HEK293 (cell line): ENCODE data around the gene LZTFL1.

Experiments
- CTCF ChIA-PET: fragments of 350-600 bp; formaldehyde crosslinking; extraction: SDS; loops from one replicate; lab custom pipeline; 2021; ENCODE audit warnings: antibody characterized with exemption; lab: Yijun Ruan, JAX
- POLR2A ChIA-PET: fragments of 300-600 bp; formaldehyde crosslinking; extraction: SDS; loops from one replicate; lab custom pipeline; 2020; ENCODE audit warnings: antibody characterized with exemption, inconsistent platforms; lab: Yijun Ruan, JAX
- H3K27ac ChIP-seq: fragments of 200-500 bp; sonication (Bioruptor generic); 2 replicates; pipeline ENCODE4 v1.5.1; 2014; ENCODE audit warnings: low read depth, low read length, control low read depth, inconsistent platforms; ENCODE audit errors: extremely low read depth
- H3K36me3 ChIP-seq, 2 experiments: fragments of 200-500 bp in 1 of 2; sonication (Bioruptor generic) in 1 of 2; 1 replicate in 1 of 2; 2 replicates in 1 of 2; pipeline ENCODE4 v1.5.1; 2014 to 2017; ENCODE audit warnings: inconsistent platforms in 2 of 2, low read length in 2 of 2; ENCODE audit not compliant: control insufficient read depth in 2 of 2, insufficient read depth in 1 of 2
- H3K4me1 ChIP-seq: fragments of 200-500 bp; sonication (Bioruptor generic); 2 replicates; pipeline ENCODE4 v1.5.1; 2014; ENCODE audit warnings: mild to moderate bottlenecking, low read length, inconsistent platforms; ENCODE audit not compliant: control insufficient read depth, insufficient read depth
- H3K4me3 ChIP-seq: 2 replicates; pipeline ENCODE4 v1.5.1; 2011; ENCODE audit warnings: low read depth, mild to moderate bottlenecking, control low read depth, low read length, moderate library complexity
- H3K9me3 ChIP-seq: fragments of 200-500 bp; sonication (Bioruptor generic); 2 replicates; pipeline ENCODE4 v1.5.1; 2014; ENCODE audit warnings: low read depth, low read length, inconsistent platforms; ENCODE audit not compliant: control insufficient read depth, insufficient read depth
- PRDM4 ChIP-seq: fragments of 450-650 bp; formaldehyde crosslinking; IDR thresholded peaks from 2 replicates; pipeline ENCODE4 v1.5.1; 2017; ENCODE audit warnings: missing biosample characterization, missing genetic modification characterization
- SCRT2 ChIP-seq: fragments of 450-650 bp; formaldehyde crosslinking; IDR thresholded peaks from 2 replicates; pipeline ENCODE4 v1.5.1; 2016; ENCODE audit warnings: missing biosample characterization, missing genetic modification characterization
- TCF7L2 ChIP-seq: IDR thresholded peaks from 2 replicates; pipeline ENCODE4 v1.6.1; 2011; ENCODE audit warnings: low read depth, mild to moderate bottlenecking, inconsistent platforms, low read length, moderate library complexity, borderline replicate concordance
- ZBTB20 ChIP-seq: fragments of 450-650 bp; formaldehyde crosslinking; IDR thresholded peaks from 2 replicates; pipeline ENCODE4 v1.5.1; 2016; ENCODE audit warnings: missing biosample characterization, missing genetic modification characterization
- ZFP41 ChIP-seq: fragments of 450-650 bp; formaldehyde crosslinking; IDR thresholded peaks from 2 replicates; pipeline ENCODE4 v1.5.1; 2016; ENCODE audit warnings: missing biosample characterization, missing genetic modification characterization, borderline replicate concordance
- ZNF157 ChIP-seq: fragments of 450-650 bp; formaldehyde crosslinking; IDR thresholded peaks from 2 replicates; pipeline ENCODE4 v1.5.1; 2016; ENCODE audit warnings: missing biosample characterization, missing genetic modification characterization
- ZNF404 ChIP-seq: fragments of 450-650 bp; formaldehyde crosslinking; IDR thresholded peaks from 2 replicates; pipeline ENCODE4 v1.5.1; 2017; ENCODE audit warnings: missing biosample characterization, missing genetic modification characterization
- ZNF513 ChIP-seq: fragments of 450-650 bp; IDR thresholded peaks from 2 replicates; pipeline ENCODE4 v1.5.1; 2018; ENCODE audit warnings: missing biosample characterization, missing genetic modification characterization
- ZNF544 ChIP-seq: fragments of 450-650 bp; formaldehyde crosslinking; IDR thresholded peaks from 2 replicates; pipeline ENCODE4 v1.5.0; 2017; ENCODE audit warnings: missing biosample characterization, missing genetic modification characterization
- ZNF549 ChIP-seq: fragments of 450-650 bp; IDR thresholded peaks from 2 replicates; pipeline ENCODE4 v1.5.1; 2018; ENCODE audit warnings: missing biosample characterization, missing genetic modification characterization, mild to moderate bottlenecking, inconsistent platforms, moderate library complexity
- ZNF561 ChIP-seq: fragments of 450-650 bp; IDR thresholded peaks from 2 replicates; pipeline ENCODE4 v1.5.1; 2018; ENCODE audit warnings: missing biosample characterization, missing genetic modification characterization, borderline replicate concordance
- ZNF623 ChIP-seq: fragments of 450-650 bp; formaldehyde crosslinking; IDR thresholded peaks from 2 replicates; pipeline ENCODE4 v1.5.1; 2016; ENCODE audit warnings: missing biosample characterization, missing genetic modification characterization
- ZNF654 ChIP-seq: fragments of 450-650 bp; formaldehyde crosslinking; IDR thresholded peaks from 2 replicates; pipeline ENCODE4 v1.5.1; 2016; ENCODE audit warnings: low read depth, missing biosample characterization, missing genetic modification characterization
- ZNF792 ChIP-seq: fragments of 450-650 bp; formaldehyde crosslinking; IDR thresholded peaks from 2 replicates; pipeline ENCODE4 v1.5.1; 2016; ENCODE audit warnings: missing biosample characterization, missing genetic modification characterization
- ZSCAN16 ChIP-seq: fragments of 450-650 bp; formaldehyde crosslinking; IDR thresholded peaks from 2 replicates; pipeline ENCODE4 v1.5.1; 2016; ENCODE audit warnings: missing biosample characterization, missing genetic modification characterization
- TF ChIP-seq, protein P1 (sequence below): fragments of 450-650 bp; formaldehyde crosslinking; IDR thresholded peaks from 2 replicates; pipeline ENCODE4 v1.5.1; 2017; ENCODE audit warnings: missing biosample characterization, missing genetic modification characterization
- TF ChIP-seq, protein P2 (sequence below): fragments of 450-650 bp; formaldehyde crosslinking; IDR thresholded peaks from 2 replicates; pipeline ENCODE4 v1.5.1; 2016; ENCODE audit warnings: missing biosample characterization, missing genetic modification characterization

LZTFL1 gene

DNA sequence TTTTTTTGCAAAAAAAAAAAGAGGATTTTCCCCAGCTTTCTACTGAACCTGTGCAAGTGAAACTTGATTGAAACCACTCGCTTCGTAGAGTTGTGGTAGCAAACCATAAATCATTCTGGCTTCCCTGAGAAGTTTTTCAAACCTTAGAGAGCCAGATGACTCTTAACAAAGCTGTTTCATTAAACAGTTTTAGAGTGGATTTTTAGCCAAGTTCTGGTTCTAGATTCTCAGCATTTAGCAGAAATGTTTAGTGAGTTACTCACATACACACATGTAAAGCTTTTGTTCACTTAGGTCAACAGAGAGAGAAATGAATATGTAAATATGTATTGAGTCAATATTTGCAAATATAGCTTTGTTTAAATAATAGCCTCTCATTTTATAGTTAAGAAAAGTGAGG lies 26.3 kb upstream of the LZTFL1 start:
- ChIA-PET POLR2A (no interaction called here), CTCF (interaction anchor here (0.7 to 1.0 kb wide), 2 partner anchors 19 to 91 kb away, joined by 3 read pairs; no protein-coding TSS in a partner anchor)
- TF ChIP-seq PRDM4 (tag by site-specific recombination) (no peak), ZNF654 (no peak), ZNF549 (tag by site-specific recombination) (no peak), ZFP41 (tag by site-specific recombination) (no peak), ZNF792 (no peak), ZNF513 (no peak), SCRT2 (no peak), ZSCAN16 (no peak), ZBTB20 (tag by site-specific recombination) (no peak), ZNF623 (tag by site-specific recombination) (no peak), TCF7L2 (no peak), ZNF561 (tag by site-specific recombination) (no peak), ZNF544 (tag by site-specific recombination) (no peak)
- TF ChIP-seq, protein P1, sequence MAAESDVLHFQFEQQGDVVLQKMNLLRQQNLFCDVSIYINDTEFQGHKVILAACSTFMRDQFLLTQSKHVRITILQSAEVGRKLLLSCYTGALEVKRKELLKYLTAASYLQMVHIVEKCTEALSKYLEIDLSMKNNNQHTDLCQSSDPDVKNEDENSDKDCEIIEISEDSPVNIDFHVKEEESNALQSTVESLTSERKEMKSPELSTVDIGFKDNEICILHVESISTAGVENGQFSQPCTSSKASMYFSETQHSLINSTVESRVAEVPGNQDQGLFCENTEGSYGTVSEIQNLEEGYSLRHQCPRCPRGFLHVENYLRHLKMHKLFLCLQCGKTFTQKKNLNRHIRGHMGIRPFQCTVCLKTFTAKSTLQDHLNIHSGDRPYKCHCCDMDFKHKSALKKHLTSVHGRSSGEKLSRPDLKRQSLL (tag by site-specific recombination): no peak
- TF ChIP-seq, protein P2, sequence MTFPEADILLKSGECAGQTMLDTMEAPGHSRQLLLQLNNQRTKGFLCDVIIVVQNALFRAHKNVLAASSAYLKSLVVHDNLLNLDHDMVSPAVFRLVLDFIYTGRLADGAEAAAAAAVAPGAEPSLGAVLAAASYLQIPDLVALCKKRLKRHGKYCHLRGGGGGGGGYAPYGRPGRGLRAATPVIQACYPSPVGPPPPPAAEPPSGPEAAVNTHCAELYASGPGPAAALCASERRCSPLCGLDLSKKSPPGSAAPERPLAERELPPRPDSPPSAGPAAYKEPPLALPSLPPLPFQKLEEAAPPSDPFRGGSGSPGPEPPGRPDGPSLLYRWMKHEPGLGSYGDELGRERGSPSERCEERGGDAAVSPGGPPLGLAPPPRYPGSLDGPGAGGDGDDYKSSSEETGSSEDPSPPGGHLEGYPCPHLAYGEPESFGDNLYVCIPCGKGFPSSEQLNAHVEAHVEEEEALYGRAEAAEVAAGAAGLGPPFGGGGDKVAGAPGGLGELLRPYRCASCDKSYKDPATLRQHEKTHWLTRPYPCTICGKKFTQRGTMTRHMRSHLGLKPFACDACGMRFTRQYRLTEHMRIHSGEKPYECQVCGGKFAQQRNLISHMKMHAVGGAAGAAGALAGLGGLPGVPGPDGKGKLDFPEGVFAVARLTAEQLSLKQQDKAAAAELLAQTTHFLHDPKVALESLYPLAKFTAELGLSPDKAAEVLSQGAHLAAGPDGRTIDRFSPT (tag by site-specific recombination): no peak
- Histone ChIP-seq H3K27ac (no peak overlapping the region), H3K36me3 (no peaks in the 10 kb centered on the region), H3K9me3 (no peaks in the 10 kb centered on the region), H3K4me1 (no peaks in the 10 kb centered on the region), H3K4me3 (no peak overlapping the region)

DNA sequence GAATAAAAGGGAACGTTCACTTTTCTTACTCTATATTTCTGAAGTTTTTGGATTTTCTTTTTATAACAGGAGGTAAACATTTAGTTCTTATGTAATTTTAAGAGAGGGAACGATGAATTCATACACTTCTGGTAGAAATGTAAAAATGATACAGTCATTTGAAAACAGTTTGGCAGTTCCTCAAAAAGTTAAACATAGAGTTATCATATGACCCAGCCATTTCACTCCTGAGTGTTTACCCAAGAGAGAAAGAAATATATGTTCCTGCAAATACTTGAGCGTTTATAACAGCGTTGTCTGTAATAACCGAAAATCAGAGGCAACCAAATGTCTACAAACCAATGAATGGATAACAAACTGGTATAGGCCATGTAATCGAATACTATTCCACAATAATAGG lies 23.6 kb upstream of the LZTFL1 start:
- H3K36me3 ChIP-seq: no peaks in the 10 kb centered on the region
- no peaks in the 10 kb centered on the region for H3K4me1 ChIP-seq
- TF ChIP-seq ZNF157 (no peak), ZNF404 (tag by site-specific recombination) (no peak)
- TF ChIP-seq, all 188 proteins: peak for 0
- CTCF ChIA-PET: no interaction called here
- H3K9me3 ChIP-seq: no peaks in the 10 kb centered on the region
- POLR2A ChIA-PET: no interaction called here
- H3K4me3 ChIP-seq: no peak overlapping the region
- no peak overlapping the region for H3K27ac ChIP-seq
